HG03439 (cell line): ENCODE measurements around the gene CNTF.
A peak's percentile ranks its signal among the peaks of the same experiment; 100 is the strongest.
"Not testable (repeated sequence)": the region's sequence is repeated elsewhere in the genome, so short reads cannot be mapped to it uniquely, and the experiment has no call there.

Source experiments
- ATAC-seq: cut with Tn5 transposase; IDR thresholded peaks from one replicate; pipeline ENCODE4 v1.9.1; 2021; ENCODE audit warnings: mild to moderate bottlenecking, moderate library complexity; ENCODE audit not compliant: unreplicated experiment

CNTF gene

GRCh38 chr11:58622344-58622743 is at the start of gene CNTF:
CNTF (plus strand) TSS chr11:58622665; CDS start chr11:58622753, 88 bp downstream.
- ATAC-seq: no peak

GRCh38 chr11:58572906-58573305 is 49.6 kb upstream of the CNTF start:
- not testable (repeated sequence) for ATAC-seq

GRCh38 chr11:58573451-58574104 is 48.9 kb upstream of the CNTF start:
- ATAC-seq: no peak

- ATAC-seq: no peak
These were observed 47.6 kb upstream of the CNTF start for GRCh38 chr11:58574881-58575280.

GRCh38 chr11:58575377-58576020 is 47.0 kb upstream of the CNTF start, which contains the start of gene LPXN:
LPXN (minus strand) TSS chr11:58575856; CDS start chr11:58575772, 84 bp downstream.
- no peak for ATAC-seq

- ATAC-seq: no peak
These were observed 45.5 kb upstream of the CNTF start for GRCh38 chr11:58576887-58577471.

GRCh38 chr11:58577555-58578135 is 44.8 kb upstream of the CNTF start:
- ATAC-seq: peak; percentile 54

- no peak for ATAC-seq
These were observed 44.3 kb upstream of the CNTF start for GRCh38 chr11:58578136-58578634.

GRCh38 chr11:58578635-58579191 is 43.8 kb upstream of the CNTF start, which contains the start of gene ZFP91:
ZFP91 (plus strand) TSS chr11:58579063; CDS start chr11:58579282, 219 bp downstream.
- ATAC-seq: peak; percentile 26

GRCh38 chr11:58579192-58580129 is 43.0 kb upstream of the CNTF start:
- ATAC-seq: peak; percentile 44

GRCh38 chr11:58580311-58580710 is 42.2 kb upstream of the CNTF start:
- ATAC-seq: no peak

- ATAC-seq: no peak
These were observed 40.0 kb upstream of the CNTF start for GRCh38 chr11:58582437-58582836.

GRCh38 chr11:58586998-58587397 is 35.5 kb upstream of the CNTF start:
- ATAC-seq: no peak

GRCh38 chr11:58591659-58592058 is 30.8 kb upstream of the CNTF start:
- no peak for ATAC-seq

- no peak for ATAC-seq
These were observed 29.5 kb upstream of the CNTF start for GRCh38 chr11:58592760-58593472.

- no peak for ATAC-seq
These were observed 27.6 kb upstream of the CNTF start for GRCh38 chr11:58594826-58595225.

GRCh38 chr11:58596621-58597020 is 25.8 kb upstream of the CNTF start:
- no peak for ATAC-seq

GRCh38 chr11:58597486-58598144 is 24.9 kb upstream of the CNTF start:
- no peak for ATAC-seq

GRCh38 chr11:58600510-58600909 is 22.0 kb upstream of the CNTF start:
- no peak for ATAC-seq
